Putamen (tissue), 1 donor: ENCODE measurements around the gene ABCC3.

Source experiments
- DNase-seq: peaks from one replicate; pipeline ENCODE4 v3.0.0-alpha.2; 2016; ENCODE audit warnings: low spot score

Gene ABCC3

GRCh38 chr17:50737118-50737698 is 102.5 kb downstream of the ABCC3 start:
- DNase-seq: no peak

GRCh38 chr17:50739098-50739497 is 104.4 kb downstream of the ABCC3 start:
- no peak for DNase-seq
